ENCODE data around the gene KIF1B.
A peak's percentile ranks its signal among the peaks of the same experiment; 100 is the strongest.

The KIF1B gene

DNA sequence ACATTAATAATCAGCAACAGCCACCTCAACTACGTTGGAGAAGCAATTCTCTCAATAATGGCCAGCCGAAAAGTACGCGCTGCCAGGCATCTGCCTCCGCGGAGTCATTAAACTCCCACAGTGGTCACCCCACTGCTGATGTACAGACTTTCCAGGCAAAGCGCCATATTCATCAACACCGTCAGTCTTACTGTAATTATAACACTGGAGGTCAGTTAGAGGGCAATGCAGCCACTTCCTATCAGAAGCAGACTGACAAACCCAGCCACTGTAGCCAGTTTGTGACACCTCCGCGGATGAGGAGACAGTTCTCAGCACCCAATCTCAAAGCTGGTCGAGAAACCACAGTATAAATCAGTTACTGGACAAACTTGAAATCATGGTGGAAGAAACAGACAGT lies 93.9 kb downstream of the KIF1B start:
- no peak overlapping the region for H3K4me3 ChIP-seq (ENCODE audit: low read length)
- no peak overlapping the region for H3K27ac ChIP-seq (ENCODE audit: low read depth, low read length)
- H3K27me3 ChIP-seq (ENCODE audit: control insufficient read depth, insufficient read depth, low read length): no peaks in the 10 kb centered on the region
- H3K9ac ChIP-seq (ENCODE audit: low read length): no peak overlapping the region
- peaks cover 2% of the 10 kb centered on the region for H3K4me1 ChIP-seq (ENCODE audit: control insufficient read depth, insufficient read depth, low read length)
- H3K36me3 ChIP-seq (ENCODE audit: control insufficient read depth, insufficient read depth, low read length): peaks cover 2% of the 10 kb centered on the region

DNA sequence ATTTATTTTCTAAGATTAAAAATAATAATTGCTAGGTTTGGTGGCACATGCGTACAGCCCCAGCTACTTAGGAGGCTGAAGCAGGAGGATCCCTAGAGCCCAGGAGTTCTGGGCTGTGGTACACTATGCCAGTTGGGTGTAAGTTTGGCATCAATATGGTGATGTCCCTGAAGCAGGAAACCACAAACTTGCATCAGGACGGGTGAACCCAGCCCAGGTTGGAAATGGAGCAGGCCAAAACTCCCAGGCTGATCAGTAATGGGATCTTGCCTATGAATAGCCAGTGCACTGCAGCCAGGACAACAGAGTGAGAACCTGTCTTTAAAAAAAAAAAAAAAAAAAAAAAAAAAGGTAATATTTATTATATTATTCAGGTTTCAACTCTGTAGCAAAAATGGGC lies 96.1 kb downstream of the KIF1B start:
- Histone ChIP-seq H3K36me3 (ENCODE audit: control insufficient read depth, insufficient read depth, low read length) (peaks cover 2% of the 10 kb centered on the region), H3K9ac (ENCODE audit: low read length) (no peak overlapping the region), H3K27me3 (ENCODE audit: control insufficient read depth, insufficient read depth, low read length) (no peaks in the 10 kb centered on the region), H3K27ac (ENCODE audit: low read depth, low read length) (no peak overlapping the region), H3K4me1 (ENCODE audit: control insufficient read depth, insufficient read depth, low read length) (peaks cover 2% of the 10 kb centered on the region), H3K4me3 (ENCODE audit: low read length) (no peak overlapping the region)

DNA sequence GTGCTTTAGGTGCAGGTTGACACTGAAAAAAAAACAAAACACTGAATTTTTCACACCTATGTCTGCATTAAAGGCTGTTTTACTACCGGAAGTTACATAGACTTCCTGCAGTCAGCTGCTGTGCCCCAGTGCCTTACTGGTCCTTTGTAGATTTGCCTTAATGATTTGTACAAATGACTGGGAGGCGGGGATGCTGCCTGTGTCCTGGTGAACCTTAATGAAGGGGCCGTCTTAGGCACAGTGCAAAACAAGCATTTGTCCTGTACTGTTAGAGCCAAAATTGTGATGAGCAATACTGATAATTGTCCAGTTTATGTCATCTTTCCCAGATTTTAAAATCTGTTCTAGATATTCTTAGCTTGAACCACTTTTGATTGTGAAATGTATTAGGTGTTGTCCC lies 97.6 kb downstream of the KIF1B start:
- peaks cover 2% of the 10 kb centered on the region for H3K36me3 ChIP-seq (ENCODE audit: control insufficient read depth, insufficient read depth, low read length)

DNA sequence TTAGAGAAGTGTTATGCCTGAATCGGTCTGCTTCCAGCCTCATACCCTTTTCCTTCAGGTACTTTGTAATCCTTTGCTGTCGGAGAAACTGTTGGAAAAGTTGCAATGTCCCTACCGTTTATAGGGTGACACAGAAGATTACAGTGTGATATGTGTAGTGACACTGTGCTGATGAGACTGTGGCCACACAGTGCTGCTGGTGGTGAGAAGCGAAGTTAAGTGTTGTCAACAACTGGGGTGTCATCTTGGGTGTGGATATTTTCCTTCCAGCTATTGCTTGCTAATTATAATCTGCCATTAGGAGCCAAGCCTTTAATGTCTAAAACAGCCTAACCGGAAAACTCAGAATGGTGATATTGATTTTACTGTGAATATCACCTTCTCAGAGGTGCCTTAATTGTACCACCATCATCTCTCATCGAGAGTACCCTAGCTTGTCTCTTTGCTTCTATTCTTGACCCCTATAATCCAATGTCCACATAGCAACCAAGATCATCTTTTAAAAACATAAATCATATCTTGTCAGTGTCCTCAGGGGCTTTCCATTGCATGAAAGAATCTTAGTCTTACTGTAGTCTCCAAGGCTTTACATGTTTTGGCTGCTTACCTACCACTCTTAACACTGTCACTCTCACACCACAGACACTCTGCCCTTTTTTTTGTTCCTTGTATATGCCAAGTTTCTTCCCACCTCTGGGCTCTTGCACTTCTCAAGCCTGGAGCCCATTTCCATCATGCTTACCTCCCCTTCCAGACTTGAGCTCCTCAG lies 99.1 kb downstream of the KIF1B start:
- Histone ChIP-seq H3K27me3 (ENCODE audit: control insufficient read depth, insufficient read depth, low read length) (no peaks in the 10 kb centered on the region), H3K4me3 (ENCODE audit: low read length) (no peak overlapping the region), H3K36me3 (ENCODE audit: control insufficient read depth, insufficient read depth, low read length) (peaks cover 2% of the 10 kb centered on the region), H3K27ac (ENCODE audit: low read depth, low read length) (no peak overlapping the region), H3K9ac (ENCODE audit: low read length) (no peak overlapping the region), H3K4me1 (ENCODE audit: control insufficient read depth, insufficient read depth, low read length) (peaks cover 2% of the 10 kb centered on the region)

More for the DNA sequence above, 97.6 kb downstream of the KIF1B start:
- H3K27me3 ChIP-seq (ENCODE audit: control insufficient read depth, insufficient read depth, low read length): no peaks in the 10 kb centered on the region
- H3K27ac ChIP-seq (ENCODE audit: low read depth, low read length): no peak overlapping the region
- H3K9ac ChIP-seq (ENCODE audit: low read length): no peak overlapping the region
- H3K4me1 ChIP-seq (ENCODE audit: control insufficient read depth, insufficient read depth, low read length): peaks cover 2% of the 10 kb centered on the region
- H3K4me3 ChIP-seq (ENCODE audit: low read length): no peak overlapping the region

DNA sequence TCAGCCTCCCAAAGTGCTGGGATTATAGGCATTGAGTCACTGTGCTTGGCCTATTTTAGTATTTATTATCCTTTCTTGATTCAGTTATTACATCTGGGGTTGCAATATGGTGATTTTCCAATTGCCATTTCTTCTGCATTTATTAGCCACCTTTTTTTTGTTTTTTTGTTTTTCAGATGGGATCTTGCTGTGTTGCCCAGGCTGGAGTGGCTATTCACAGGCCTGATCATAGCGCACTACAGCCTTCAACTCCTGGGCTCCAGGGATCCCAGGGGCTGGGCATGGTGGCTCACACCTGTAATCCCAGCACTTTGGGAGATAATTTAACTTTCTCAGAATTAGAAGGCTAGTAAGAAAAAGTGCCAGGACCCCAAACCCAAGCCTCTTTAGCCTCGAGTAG lies 106.4 kb downstream of the KIF1B start:
- H3K27ac ChIP-seq (ENCODE audit: low read depth, low read length): no peak overlapping the region

DNA sequence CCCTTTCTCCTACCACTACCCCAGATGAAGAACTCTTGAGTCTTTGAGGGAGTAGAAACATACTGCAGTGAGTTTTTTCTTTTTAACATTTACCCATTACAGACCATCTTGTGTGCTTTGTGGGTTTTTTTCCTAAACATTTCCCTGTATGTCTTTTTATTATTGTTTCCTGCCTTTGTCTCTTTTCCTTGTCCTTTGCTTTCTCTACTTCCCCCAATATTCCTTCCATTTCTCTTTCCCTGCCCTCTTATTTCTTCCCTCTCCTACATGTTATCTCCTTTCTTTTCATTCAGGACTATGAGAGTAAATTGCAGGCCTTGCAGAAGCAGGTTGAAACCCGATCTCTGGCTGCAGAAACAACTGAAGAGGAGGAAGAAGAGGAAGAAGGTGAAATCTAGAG lies 109.4 kb downstream of the KIF1B start:
- Histone ChIP-seq H3K9ac (ENCODE audit: low read length) (peak overlapping the region; percentile 11), H3K4me3 (ENCODE audit: low read length) (no peak overlapping the region), H3K27ac (ENCODE audit: low read depth, low read length) (no peak overlapping the region), H3K4me1 (ENCODE audit: control insufficient read depth, insufficient read depth, low read length) (no peaks in the 10 kb centered on the region), H3K36me3 (ENCODE audit: control insufficient read depth, insufficient read depth, low read length) (peaks cover 4% of the 10 kb centered on the region), H3K27me3 (ENCODE audit: control insufficient read depth, insufficient read depth, low read length) (no peaks in the 10 kb centered on the region)

More for the DNA sequence above, 106.4 kb downstream of the KIF1B start:
- Histone ChIP-seq H3K9ac (ENCODE audit: low read length) (no peak overlapping the region), H3K27me3 (ENCODE audit: control insufficient read depth, insufficient read depth, low read length) (no peaks in the 10 kb centered on the region), H3K4me1 (ENCODE audit: control insufficient read depth, insufficient read depth, low read length) (no peaks in the 10 kb centered on the region), H3K36me3 (ENCODE audit: control insufficient read depth, insufficient read depth, low read length) (no peaks in the 10 kb centered on the region), H3K4me3 (ENCODE audit: low read length) (no peak overlapping the region)

DNA sequence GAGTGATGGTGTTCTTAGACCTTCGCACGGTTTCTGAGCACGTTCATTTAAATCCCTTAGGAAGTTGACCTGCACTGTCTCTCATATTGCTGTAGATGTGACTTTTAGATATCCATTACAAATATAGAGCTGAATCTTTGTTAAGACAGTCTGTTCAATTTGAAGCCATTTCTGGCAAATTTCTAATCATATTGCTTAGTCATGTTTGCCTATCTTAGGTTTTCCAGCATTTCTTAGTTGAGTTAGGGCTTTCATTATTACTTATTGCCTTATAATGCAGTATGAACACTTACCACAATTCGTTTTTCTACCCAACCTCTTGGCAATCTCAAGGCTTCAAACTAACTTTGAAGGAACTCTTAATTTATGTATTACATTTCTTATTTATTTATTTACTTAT lies 110.0 kb downstream of the KIF1B start:
- Histone ChIP-seq H3K4me3 (ENCODE audit: low read length) (no peak overlapping the region), H3K9ac (ENCODE audit: low read length) (no peak overlapping the region), H3K4me1 (ENCODE audit: control insufficient read depth, insufficient read depth, low read length) (no peaks in the 10 kb centered on the region), H3K27ac (ENCODE audit: low read depth, low read length) (no peak overlapping the region), H3K27me3 (ENCODE audit: control insufficient read depth, insufficient read depth, low read length) (no peaks in the 10 kb centered on the region), H3K36me3 (ENCODE audit: control insufficient read depth, insufficient read depth, low read length) (peaks cover 4% of the 10 kb centered on the region)

DNA sequence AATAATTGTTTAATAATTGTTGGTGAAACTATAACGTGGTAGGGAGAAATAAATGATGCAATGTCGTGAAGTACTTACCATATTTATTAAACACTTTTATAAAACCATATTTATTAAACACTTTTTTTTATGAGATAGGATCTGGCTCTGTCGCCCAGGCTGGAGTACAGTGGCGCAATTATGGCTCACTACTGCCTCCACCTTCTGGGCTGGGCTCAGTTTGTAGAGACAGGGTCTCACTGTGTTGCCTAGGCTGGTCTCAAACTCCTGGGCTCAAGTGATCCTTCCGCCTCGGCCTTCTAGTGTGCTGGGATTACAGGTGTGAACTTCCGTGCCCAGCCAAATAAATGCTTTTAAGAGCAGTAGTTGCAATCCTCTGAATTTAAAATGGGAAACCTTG lies 112.5 kb downstream of the KIF1B start:
- H3K9ac ChIP-seq (ENCODE audit: low read length): no peak overlapping the region
- H3K27me3 ChIP-seq (ENCODE audit: control insufficient read depth, insufficient read depth, low read length): no peaks in the 10 kb centered on the region
- no peak overlapping the region for H3K27ac ChIP-seq (ENCODE audit: low read depth, low read length)
- H3K4me1 ChIP-seq (ENCODE audit: control insufficient read depth, insufficient read depth, low read length): no peaks in the 10 kb centered on the region
- H3K36me3 ChIP-seq (ENCODE audit: control insufficient read depth, insufficient read depth, low read length): peaks cover 12% of the 10 kb centered on the region
- no peak overlapping the region for H3K4me3 ChIP-seq (ENCODE audit: low read length)

DNA sequence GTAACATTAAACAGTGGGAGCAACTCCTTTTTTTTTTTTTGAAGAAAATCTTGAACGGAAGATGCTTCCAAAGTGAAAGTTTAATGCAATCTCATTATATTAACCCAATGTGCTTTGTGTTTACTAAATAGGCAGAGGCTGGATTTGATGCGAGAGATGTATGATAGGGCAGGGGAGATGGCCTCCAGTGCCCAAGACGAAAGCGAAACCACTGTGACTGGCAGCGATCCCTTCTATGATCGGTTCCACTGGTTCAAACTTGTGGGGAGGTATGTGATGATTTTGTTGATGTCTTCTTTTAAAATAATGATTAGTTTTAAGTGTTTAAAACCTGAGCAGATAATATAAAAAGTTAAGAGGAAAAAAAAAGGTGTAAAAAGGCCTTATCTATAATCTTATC lies 114.3 kb downstream of the KIF1B start:
- H3K36me3 ChIP-seq (ENCODE audit: control insufficient read depth, insufficient read depth, low read length): peaks cover 12% of the 10 kb centered on the region
- H3K4me1 ChIP-seq (ENCODE audit: control insufficient read depth, insufficient read depth, low read length): no peaks in the 10 kb centered on the region
- no peaks in the 10 kb centered on the region for H3K27me3 ChIP-seq (ENCODE audit: control insufficient read depth, insufficient read depth, low read length)
- H3K27ac ChIP-seq (ENCODE audit: low read depth, low read length): no peak overlapping the region
- no peak overlapping the region for H3K9ac ChIP-seq (ENCODE audit: low read length)
- H3K4me3 ChIP-seq (ENCODE audit: low read length): no peak overlapping the region

DNA sequence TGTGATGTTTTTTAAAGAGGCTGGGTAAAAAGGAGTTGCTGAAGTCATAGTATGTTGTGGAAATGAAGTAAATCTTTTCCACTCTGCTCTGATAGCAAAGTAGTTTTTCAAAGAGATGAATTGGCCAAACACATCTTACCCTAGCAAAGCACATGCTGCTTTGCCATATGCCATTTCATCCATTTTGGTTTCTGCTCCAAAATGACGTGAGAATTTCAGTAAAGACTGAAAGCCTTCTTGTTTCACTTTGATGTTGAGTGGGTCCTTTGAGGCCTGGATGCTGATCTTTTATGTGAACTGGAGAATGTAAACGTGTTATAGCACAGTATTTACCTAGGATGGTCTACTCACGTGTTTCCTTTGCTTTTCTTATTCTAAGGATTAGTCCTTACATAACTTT lies 115.2 kb downstream of the KIF1B start:
- no peaks in the 10 kb centered on the region for H3K4me1 ChIP-seq (ENCODE audit: control insufficient read depth, insufficient read depth, low read length)
- H3K4me3 ChIP-seq (ENCODE audit: low read length): no peak overlapping the region
- H3K36me3 ChIP-seq (ENCODE audit: control insufficient read depth, insufficient read depth, low read length): peaks cover 12% of the 10 kb centered on the region
- no peak overlapping the region for H3K27ac ChIP-seq (ENCODE audit: low read depth, low read length)
- no peaks in the 10 kb centered on the region for H3K27me3 ChIP-seq (ENCODE audit: control insufficient read depth, insufficient read depth, low read length)
- H3K9ac ChIP-seq (ENCODE audit: low read length): no peak overlapping the region

DNA sequence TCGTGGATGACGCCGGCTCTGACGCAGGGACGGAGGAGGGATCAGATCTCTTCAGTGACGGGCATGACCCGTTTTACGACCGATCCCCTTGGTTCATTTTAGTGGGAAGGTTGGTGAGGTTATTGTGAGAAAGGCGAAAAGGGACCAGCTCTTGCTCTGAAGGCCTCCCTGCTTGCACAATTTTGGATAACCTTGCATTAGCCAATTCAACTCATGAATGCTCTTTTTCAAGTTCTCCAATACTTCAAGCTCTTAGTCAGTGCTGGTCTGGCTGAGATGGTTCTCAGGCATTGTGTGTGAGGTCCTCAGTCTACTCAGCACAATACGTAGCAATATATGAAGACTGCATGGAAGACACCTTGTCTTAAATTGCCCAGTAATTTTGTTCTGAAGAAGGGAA lies 115.9 kb downstream of the KIF1B start:
- H3K27me3 ChIP-seq (ENCODE audit: control insufficient read depth, insufficient read depth, low read length): no peaks in the 10 kb centered on the region
- H3K36me3 ChIP-seq (ENCODE audit: control insufficient read depth, insufficient read depth, low read length): peaks cover 12% of the 10 kb centered on the region
- H3K4me1 ChIP-seq (ENCODE audit: control insufficient read depth, insufficient read depth, low read length): no peaks in the 10 kb centered on the region
- H3K27ac ChIP-seq (ENCODE audit: low read depth, low read length): no peak overlapping the region
- no peak overlapping the region for H3K4me3 ChIP-seq (ENCODE audit: low read length)
- no peak overlapping the region for H3K9ac ChIP-seq (ENCODE audit: low read length)

DNA sequence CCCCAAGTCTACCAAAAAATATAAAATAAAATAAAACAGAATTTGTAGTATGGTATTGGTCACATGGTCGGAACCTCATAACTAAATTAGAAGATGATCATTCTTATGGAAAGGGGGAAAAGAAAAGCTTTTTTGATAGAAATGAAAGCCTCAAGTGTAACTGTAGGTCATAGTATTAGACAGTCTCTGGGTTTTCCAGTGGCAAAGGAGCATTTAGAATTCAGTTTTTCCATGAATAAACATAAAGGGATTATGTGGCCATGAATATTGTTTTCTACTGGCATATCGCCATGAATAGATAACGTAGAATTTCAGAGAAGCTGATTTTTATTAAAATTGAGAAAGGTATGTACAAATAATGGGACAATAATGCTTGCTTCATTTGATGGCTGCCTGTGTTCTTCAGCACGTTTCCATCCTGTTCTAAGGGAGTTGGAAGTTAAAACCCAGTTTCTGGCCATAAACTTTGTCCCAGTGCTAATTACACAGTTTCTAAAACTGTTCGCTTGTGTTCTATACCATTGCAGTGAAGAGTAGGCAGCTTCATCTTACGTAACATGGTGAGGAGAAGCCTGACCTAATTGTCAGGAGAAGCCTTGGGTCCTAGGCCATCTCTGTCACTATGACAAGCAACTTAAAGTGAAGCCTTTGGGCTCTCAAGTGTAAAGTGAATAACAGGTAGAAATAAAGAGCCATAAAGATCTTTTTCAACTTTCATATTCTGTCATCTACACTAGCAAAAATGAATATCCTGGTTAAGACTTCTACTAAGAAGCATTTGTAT lies 118.0 kb downstream of the KIF1B start:
- Histone ChIP-seq H3K27me3 (ENCODE audit: control insufficient read depth, insufficient read depth, low read length) (no peaks in the 10 kb centered on the region), H3K4me3 (ENCODE audit: low read length) (no peak overlapping the region), H3K27ac (ENCODE audit: low read depth, low read length) (no peak overlapping the region), H3K36me3 (ENCODE audit: control insufficient read depth, insufficient read depth, low read length) (peaks cover 12% of the 10 kb centered on the region), H3K4me1 (ENCODE audit: control insufficient read depth, insufficient read depth, low read length) (no peaks in the 10 kb centered on the region), H3K9ac (ENCODE audit: low read length) (no peak overlapping the region)

DNA sequence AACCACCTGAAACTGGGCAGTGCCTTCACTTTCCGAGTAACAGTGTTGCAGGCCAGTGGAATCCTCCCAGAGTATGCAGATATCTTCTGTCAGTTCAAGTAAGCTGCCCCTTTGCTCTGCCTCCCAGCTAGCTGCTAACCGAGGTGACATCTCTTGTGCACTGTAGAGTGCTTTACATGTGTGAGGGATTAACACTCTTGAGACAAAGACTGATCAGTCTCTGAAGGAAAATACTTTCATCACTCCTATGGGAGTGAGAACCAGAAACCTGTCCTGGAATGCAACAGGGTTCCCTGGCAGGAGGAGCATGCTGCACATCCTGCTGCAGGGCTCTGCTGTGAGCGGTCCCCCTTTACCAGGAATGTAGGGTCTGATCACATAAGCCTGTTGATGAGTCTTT lies 127.1 kb downstream of the KIF1B start:
- no peaks in the 10 kb centered on the region for H3K27me3 ChIP-seq (ENCODE audit: control insufficient read depth, insufficient read depth, low read length)
- H3K4me3 ChIP-seq (ENCODE audit: low read length): no peak overlapping the region
- H3K9ac ChIP-seq (ENCODE audit: low read length): no peak overlapping the region
- H3K36me3 ChIP-seq (ENCODE audit: control insufficient read depth, insufficient read depth, low read length): peaks cover 13% of the 10 kb centered on the region
- no peaks in the 10 kb centered on the region for H3K4me1 ChIP-seq (ENCODE audit: control insufficient read depth, insufficient read depth, low read length)
- no peak overlapping the region for H3K27ac ChIP-seq (ENCODE audit: low read depth, low read length)
